Measurements from ENCODE around the gene ANKRD63. TPM values are rescaled to one million over a fixed set of nuclear protein-coding genes. Genes with fewer than 3 reads are reported as not detected.

The ANKRD63 gene
- total RNA-seq, 4 donors from 2014 or later: not detected

DNA sequence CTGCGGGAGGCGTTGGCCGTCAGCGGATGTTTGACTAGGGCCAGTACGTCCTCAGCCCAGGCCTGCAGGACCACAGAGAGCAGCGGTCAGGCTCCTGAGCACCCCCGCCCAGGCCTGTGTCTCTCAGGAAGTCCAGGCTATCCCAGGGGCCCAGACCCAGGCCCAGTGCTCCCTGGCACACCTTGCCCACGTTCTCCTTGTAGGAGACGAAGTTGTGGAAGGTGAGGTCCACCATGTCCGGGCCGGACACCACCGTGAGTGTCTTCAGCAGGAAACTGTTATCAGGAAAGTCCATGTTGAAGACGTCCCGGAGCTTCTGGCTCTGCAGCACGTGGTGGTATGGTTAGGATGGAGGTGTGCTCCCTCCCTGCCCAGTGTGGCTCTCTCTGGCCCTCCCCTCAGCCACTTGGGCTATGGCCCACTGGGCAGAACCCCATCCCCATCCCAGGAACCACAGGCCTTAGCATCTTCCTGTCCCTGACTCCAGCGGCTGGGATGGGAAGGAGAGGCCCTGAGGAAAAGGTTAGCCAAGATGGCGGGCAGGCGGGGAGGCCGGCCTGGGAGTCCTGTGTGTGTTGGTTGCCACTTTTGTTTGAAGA, 19.5 kb upstream of the ANKRD63 start:
- Histone ChIP-seq H3K27me3 (peaks cover 0 to 9% (median 0%) of the 10 kb centered on the region in 4 donors), H3K4me3 (no peak overlapping the region), H3K36me3 (no peaks in the 10 kb centered on the region), H3K9me3 (peaks cover 0 to 5% (median 2%) of the 10 kb centered on the region in 4 donors), H3K27ac (replicated peaks in 1 of 4) (no peak overlapping the region), H3K4me1 (peaks cover 0 to 6% (median 1%) of the 10 kb centered on the region in 4 donors)
- no peak for DNase-seq (ENCODE audit: extremely low spot score)
- intact Hi-C loops (cut with DNase I): no loop called here
- TF ChIP-seq POLR2A (IDR thresholded peaks at IDR 0.05; ENCODE audit: low read depth) (no peak), POLR2AphosphoS5 (IDR thresholded peaks at IDR 0.05) (no peak), EP300 (IDR thresholded peaks at IDR 0.05) (no peak)
- TF ChIP-seq, protein P1, sequence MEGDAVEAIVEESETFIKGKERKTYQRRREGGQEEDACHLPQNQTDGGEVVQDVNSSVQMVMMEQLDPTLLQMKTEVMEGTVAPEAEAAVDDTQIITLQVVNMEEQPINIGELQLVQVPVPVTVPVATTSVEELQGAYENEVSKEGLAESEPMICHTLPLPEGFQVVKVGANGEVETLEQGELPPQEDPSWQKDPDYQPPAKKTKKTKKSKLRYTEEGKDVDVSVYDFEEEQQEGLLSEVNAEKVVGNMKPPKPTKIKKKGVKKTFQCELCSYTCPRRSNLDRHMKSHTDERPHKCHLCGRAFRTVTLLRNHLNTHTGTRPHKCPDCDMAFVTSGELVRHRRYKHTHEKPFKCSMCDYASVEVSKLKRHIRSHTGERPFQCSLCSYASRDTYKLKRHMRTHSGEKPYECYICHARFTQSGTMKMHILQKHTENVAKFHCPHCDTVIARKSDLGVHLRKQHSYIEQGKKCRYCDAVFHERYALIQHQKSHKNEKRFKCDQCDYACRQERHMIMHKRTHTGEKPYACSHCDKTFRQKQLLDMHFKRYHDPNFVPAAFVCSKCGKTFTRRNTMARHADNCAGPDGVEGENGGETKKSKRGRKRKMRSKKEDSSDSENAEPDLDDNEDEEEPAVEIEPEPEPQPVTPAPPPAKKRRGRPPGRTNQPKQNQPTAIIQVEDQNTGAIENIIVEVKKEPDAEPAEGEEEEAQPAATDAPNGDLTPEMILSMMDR (IDR thresholded peaks at IDR 0.05): no peak
- 90% methylated on average over 19 of the region's 19 CpGs for WGBS

DNA sequence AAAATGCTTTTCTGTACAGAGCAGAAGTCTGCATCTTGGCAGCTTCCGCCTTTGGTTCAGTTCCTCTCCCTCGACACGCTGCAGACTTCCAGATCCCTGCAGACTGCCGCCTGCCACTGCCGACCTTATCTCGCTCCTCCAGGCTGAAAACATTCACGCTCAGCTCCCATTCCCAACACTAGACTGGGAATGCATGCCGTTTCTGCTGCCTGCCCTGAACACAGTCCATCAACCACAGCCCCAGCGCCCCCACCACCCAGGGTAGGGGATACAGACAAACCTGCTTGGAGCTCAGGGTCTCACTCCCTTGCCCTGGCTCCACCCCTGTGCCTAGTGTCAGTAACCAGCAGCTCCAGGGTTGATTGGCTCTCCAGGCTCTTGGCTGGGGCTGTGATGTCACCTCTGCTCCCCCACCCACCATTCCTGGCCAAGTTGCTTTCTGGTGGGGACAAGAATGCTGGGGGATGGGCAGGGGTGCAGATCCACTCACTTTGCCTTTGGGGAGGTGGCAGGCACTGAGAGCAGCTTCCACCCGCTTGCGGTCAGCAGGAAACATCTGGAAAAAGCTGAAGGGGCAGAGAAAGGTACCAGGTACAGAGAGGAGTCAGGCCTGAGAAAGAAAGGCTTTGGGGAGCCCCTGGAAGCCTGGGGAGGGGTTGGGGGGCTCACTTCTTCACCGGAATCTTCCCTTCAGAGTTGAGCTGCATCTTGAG, 18.8 kb upstream of the ANKRD63 start:
- WGBS: 59% methylated on average over 12 of the region's 12 CpGs
- no peak for TF ChIP-seq POLR2AphosphoS5 (IDR thresholded peaks at IDR 0.05)
- no peak for TF ChIP-seq EP300 (IDR thresholded peaks at IDR 0.05)
- TF ChIP-seq, protein P1 (IDR thresholded peaks at IDR 0.05): no peak
- TF ChIP-seq POLR2A (IDR thresholded peaks at IDR 0.05; ENCODE audit: low read depth): no peak
- H3K27me3 ChIP-seq: peaks cover 0 to 9% (median 0%) of the 10 kb centered on the region in 4 donors
- peaks cover 0 to under 1% (median 0%) of the 10 kb centered on the region in 4 donors for H3K4me1 ChIP-seq
- peaks cover 0 to 5% (median 2%) of the 10 kb centered on the region in 4 donors for H3K9me3 ChIP-seq
- intact Hi-C loops (cut with DNase I): no loop called here
- no peak for DNase-seq (ENCODE audit: extremely low spot score)
- H3K27ac ChIP-seq (replicated peaks in 1 of 4): no peak overlapping the region
- H3K4me3 ChIP-seq: no peak overlapping the region
- no peaks in the 10 kb centered on the region for H3K36me3 ChIP-seq

DNA sequence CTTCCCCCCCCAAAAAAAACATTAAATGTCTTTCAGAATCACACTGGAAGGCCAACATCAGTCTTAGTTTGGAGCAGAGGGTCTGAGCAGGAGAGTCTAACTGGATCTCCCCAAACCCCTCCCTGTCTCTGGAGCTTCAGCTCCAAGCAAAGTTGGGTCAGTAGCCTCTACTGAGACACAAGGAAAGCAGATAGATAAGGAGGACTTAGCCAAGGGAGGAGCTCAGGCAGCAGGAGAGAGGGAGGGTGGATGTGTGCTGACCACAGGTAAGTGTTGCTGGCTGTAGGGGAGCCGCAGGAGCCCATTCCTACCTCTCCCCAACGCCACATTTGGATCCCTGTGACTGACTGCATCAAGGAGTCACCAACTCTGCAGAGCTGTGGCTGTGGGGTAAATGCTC, 17.9 kb upstream of the ANKRD63 start:
- intact Hi-C loops (cut with DNase I): no loop called here
- no peak overlapping the region for H3K27ac ChIP-seq (replicated peaks in 1 of 4)

DNA sequence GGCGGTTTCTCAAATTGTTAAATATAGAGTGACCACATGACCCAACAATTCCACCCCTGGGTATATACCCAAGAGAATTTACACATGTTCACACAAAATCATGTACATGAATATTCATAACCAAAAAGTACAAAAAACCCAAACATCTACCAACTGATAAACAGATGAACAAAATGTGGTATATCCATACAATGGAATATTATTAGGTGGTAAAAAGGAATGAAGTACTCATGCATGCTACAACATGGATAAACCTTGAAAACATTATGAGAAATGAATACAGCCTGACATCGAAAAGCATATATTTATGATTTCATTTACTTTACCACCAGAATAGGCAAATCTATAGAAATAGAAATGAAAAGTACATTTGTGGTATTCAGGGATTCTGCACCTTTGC, 17.5 kb upstream of the ANKRD63 start:
- peaks cover 0 to 9% (median 0%) of the 10 kb centered on the region in 4 donors for H3K27me3 ChIP-seq
- H3K36me3 ChIP-seq: no peaks in the 10 kb centered on the region
- WGBS: 97% methylated on average over 2 of the region's 2 CpGs
- H3K27ac ChIP-seq (replicated peaks in 1 of 4): no peak overlapping the region
- TF ChIP-seq, protein P1 (IDR thresholded peaks at IDR 0.05): no peak
- no peak for TF ChIP-seq EP300 (IDR thresholded peaks at IDR 0.05)
- TF ChIP-seq POLR2A (IDR thresholded peaks at IDR 0.05; ENCODE audit: low read depth): no peak
- no peak for TF ChIP-seq POLR2AphosphoS5 (IDR thresholded peaks at IDR 0.05)
- intact Hi-C loops (cut with DNase I): no loop called here
- peaks cover 0 to 12% (median 7%) of the 10 kb centered on the region in 4 donors for H3K4me1 ChIP-seq
- peaks cover 0 to 5% (median 2%) of the 10 kb centered on the region in 4 donors for H3K9me3 ChIP-seq
- DNase-seq (ENCODE audit: extremely low spot score): no peak
- H3K4me3 ChIP-seq: no peak overlapping the region

More for the DNA sequence above, 17.9 kb upstream of the ANKRD63 start:
- Histone ChIP-seq H3K9me3 (peaks cover 0 to 5% (median 2%) of the 10 kb centered on the region in 4 donors), H3K4me1 (peaks cover 0 to 8% (median 4%) of the 10 kb centered on the region in 4 donors), H3K4me3 (no peak overlapping the region), H3K36me3 (no peaks in the 10 kb centered on the region), H3K27me3 (peaks cover 0 to 9% (median 0%) of the 10 kb centered on the region in 4 donors)
- DNase-seq (ENCODE audit: extremely low spot score): no peak
- 94% methylated on average over 2 of the region's 2 CpGs for WGBS
- TF ChIP-seq POLR2AphosphoS5 (IDR thresholded peaks at IDR 0.05) (no peak), EP300 (IDR thresholded peaks at IDR 0.05) (no peak), POLR2A (IDR thresholded peaks at IDR 0.05; ENCODE audit: low read depth) (no peak)
- TF ChIP-seq, protein P1 (IDR thresholded peaks at IDR 0.05): no peak

Measured in esophagus muscularis mucosa (tissue), 4 donors.